Stimulated activated naive B cell treated with anti-CD40 and anti-IgM and Interleukin-4, amounts not matched to agents 10 μg/mL and 1 μg/mL and 100 μg/mL, for 72 hours (primary cell): ENCODE measurements around the gene NDUFA11.
"Not testable (repeated sequence)": the region's sequence is repeated elsewhere in the genome, so short reads cannot be mapped to it uniquely, and the experiment has no call there.

Experiments used
- ATAC-seq, 2 donors: fragments of 150-1000 bp; cut with Tn5 transposase; replicated peaks; 2 replicates each; pipeline ENCODE4 v1.10.0; 2021; ENCODE audit warnings: moderate library complexity in 1 of 2
- DNase-seq: peaks from one replicate; pipeline ENCODE4 v3.0.0; 2021
- H3K27ac Mint-ChIP-seq: one replicate; pipeline ENCODE4 v1.8.0; 2022; ENCODE audit warnings: mild to moderate bottlenecking, mixed read lengths
- H3K27me3 Mint-ChIP-seq, 2 donors: one replicate each; pipeline ENCODE4 v1.8.0; 2022; ENCODE audit warnings: mixed read lengths in 2 of 2
- H3K36me3 Mint-ChIP-seq, 2 donors: one replicate each; pipeline ENCODE4 v1.8.0; 2022; ENCODE audit warnings: mixed read lengths in 2 of 2, mild to moderate bottlenecking in 1 of 2
- H3K4me1 Mint-ChIP-seq, 2 donors: one replicate each; pipeline ENCODE4 v1.8.0; 2022; ENCODE audit warnings: mixed read lengths in 2 of 2, mild to moderate bottlenecking in 1 of 2
- H3K4me3 Mint-ChIP-seq, 2 donors: one replicate each; pipeline ENCODE4 v1.8.0; 2022; ENCODE audit warnings: mild to moderate bottlenecking in 2 of 2, mixed read lengths in 2 of 2, moderate library complexity in 1 of 2
- H3K9me3 Mint-ChIP-seq, 2 donors: one replicate each; pipeline ENCODE4 v1.8.0; 2022; ENCODE audit warnings: mixed read lengths in 2 of 2, mild to moderate bottlenecking in 1 of 2

The NDUFA11 gene

DNA sequence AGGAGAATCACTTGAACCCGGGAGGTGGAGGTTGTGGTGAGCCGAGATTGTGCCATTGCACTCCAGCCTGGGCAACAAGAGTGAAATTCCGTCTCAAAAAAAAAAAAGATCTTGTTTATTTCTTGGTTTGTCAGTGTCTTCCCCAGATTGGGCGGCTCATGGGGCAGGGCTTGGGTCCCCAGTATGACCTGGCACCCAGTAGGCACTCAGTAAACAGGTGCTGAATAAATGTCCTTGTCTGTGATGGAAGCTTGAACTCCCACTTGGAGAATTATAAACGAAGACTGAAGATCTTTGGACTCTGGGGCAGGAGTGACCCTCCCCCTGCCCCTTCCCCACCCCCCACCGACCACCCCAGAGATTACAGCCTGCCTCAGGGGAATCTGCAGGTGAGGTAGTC lies 23.4 kb downstream of the NDUFA11 start:
- DNase-seq (no peak), ATAC-seq (no peak)
- Mint-ChIP-seq H3K4me1 (peaks cover 5 to 7% of the 10 kb centered on the region in 2 donors), H3K27ac (no peak overlapping the region), H3K9me3 (peaks cover 0 to under 1% of the 10 kb centered on the region in 2 donors), H3K4me3 (no peak overlapping the region), H3K27me3 (peaks cover 25 to 44% of the 10 kb centered on the region in 2 donors), H3K36me3 (no peaks in the 10 kb centered on the region)

GRCh38 chr19:5877882-5878281 lies 25.7 kb downstream of the NDUFA11 start:
- peaks cover 24 to 44% of the 10 kb centered on the region in 2 donors for H3K27me3 Mint-ChIP-seq

GRCh38 chr19:5877427-5877826 lies 26.2 kb downstream of the NDUFA11 start:
- DNase-seq, result no peak
- peaks cover 0 to 2% of the 10 kb centered on the region in 2 donors for H3K4me1 Mint-ChIP-seq

More at GRCh38 chr19:5877882-5878281, 25.7 kb downstream of the NDUFA11 start:
- no peaks in the 10 kb centered on the region for H3K36me3 Mint-ChIP-seq
- ATAC-seq, result no peak
- no peak for DNase-seq
- H3K4me3 Mint-ChIP-seq, result no peak overlapping the region
- no peaks in the 10 kb centered on the region for H3K9me3 Mint-ChIP-seq
- H3K4me1 Mint-ChIP-seq, result peaks cover 0 to 2% of the 10 kb centered on the region in 2 donors
- H3K27ac Mint-ChIP-seq, result no peak overlapping the region

GRCh38 chr19:5874496-5874895 lies 29.1 kb downstream of the NDUFA11 start:
- not testable (repeated sequence) for H3K9me3 Mint-ChIP-seq, H3K27ac Mint-ChIP-seq, H3K4me3 Mint-ChIP-seq, H3K4me1 Mint-ChIP-seq, ATAC-seq, H3K36me3 Mint-ChIP-seq, DNase-seq
- H3K27me3 Mint-ChIP-seq, result peaks cover 15 to 31% of the 10 kb centered on the region in 2 donors

More at GRCh38 chr19:5877427-5877826, 26.2 kb downstream of the NDUFA11 start:
- no peak overlapping the region for H3K27ac Mint-ChIP-seq
- no peaks in the 10 kb centered on the region for H3K9me3 Mint-ChIP-seq
- no peak for ATAC-seq
- no peaks in the 10 kb centered on the region for H3K36me3 Mint-ChIP-seq
- H3K4me3 Mint-ChIP-seq, result no peak overlapping the region
- peaks cover 22 to 44% of the 10 kb centered on the region in 2 donors for H3K27me3 Mint-ChIP-seq

DNA sequence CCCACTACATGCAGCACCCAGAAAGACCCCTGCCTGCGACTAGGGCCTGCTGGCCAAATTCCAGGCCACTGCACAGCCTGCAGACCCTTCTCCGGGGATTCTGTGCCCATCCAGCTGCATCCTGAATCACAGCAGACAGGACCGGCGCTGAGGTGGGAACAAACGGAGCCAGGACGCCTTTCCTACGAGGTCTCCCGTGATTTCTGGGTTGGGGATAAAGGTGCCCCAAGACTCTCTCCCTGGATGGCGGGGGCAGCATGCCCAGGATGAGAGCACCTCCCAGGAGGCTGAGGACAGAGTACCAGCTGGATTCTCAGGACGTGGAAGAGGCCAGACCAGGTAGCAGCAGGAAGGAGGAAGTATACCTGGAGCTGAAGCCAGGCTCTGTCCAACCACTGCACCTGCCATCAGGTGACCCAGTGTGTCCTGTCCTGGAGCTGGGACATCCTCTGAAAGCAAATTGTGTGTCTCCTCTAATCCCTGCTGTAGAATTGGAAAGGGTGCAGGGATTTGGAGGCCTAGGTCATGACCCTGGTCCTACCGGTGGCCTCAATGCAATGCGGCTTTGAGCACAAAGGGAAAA lies 29.9 kb downstream of the NDUFA11 start:
- Mint-ChIP-seq H3K4me1 (peaks cover 0 to 2% of the 10 kb centered on the region in 2 donors), H3K9me3 (no peaks in the 10 kb centered on the region), H3K4me3 (no peak overlapping the region), H3K27me3 (peaks cover 15 to 23% of the 10 kb centered on the region in 2 donors), H3K36me3 (no peaks in the 10 kb centered on the region), H3K27ac (no peak overlapping the region)
- no peak for ATAC-seq
- no peak for DNase-seq

- no peak overlapping the region for H3K27ac Mint-ChIP-seq
These were observed 32.6 kb downstream of the NDUFA11 start for GRCh38 chr19:5870986-5871394.

DNA sequence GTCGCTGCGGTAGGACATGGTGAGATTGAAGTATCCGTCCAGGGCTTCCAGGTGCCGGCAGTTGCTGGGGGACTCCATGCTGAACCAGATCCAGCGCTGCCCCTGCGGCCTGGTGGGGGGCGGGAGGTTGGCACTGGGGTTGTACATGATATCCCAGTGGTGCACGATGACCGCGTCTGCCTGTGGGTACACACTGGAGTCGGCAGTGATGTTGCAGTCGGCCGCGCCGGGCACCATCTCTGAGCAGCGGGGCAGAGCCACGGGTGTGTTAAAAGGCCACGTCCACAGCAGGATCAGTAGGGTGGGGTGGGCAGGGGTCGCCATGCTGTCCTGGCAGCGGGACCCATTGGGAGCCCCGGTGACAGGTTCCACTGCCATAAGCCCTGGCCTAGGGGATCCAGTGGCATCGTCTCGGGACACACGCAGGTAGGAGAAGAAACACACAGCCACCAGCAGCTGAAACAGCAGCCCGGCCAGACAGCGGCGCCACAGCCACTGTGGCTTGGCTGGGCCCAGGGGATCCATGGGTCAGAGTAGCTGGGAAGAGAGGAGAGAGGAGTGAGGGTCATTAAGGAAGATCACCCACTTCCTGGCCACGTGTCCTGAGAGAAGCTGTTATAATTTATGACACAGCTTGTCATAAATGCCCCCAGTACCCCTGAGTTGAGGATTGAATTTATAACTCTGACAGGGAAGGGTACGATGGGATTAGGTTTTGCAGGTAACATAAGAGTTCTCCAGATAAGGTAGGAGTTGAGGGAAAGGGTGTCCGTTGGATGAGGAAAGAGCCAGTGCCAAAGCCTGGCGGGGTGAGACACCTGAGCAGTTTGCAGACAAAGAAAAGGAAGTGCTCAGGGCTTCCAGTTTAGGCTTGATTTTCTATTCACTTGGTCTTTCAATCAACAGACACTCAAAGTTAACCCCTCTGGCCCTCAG lies 36.1 kb downstream of the NDUFA11 start:
- Mint-ChIP-seq H3K27me3 (peaks cover 9 to 20% of the 10 kb centered on the region in 2 donors), H3K9me3 (no peaks in the 10 kb centered on the region), H3K27ac (no peak overlapping the region), H3K36me3 (no peaks in the 10 kb centered on the region), H3K4me3 (no peak overlapping the region), H3K4me1 (peaks cover 0 to 4% of the 10 kb centered on the region in 2 donors)
- no peak for DNase-seq
- ATAC-seq, result no peak

More at GRCh38 chr19:5870986-5871394, 32.6 kb downstream of the NDUFA11 start:
- DNase-seq (no peak), ATAC-seq (no peak)
- Mint-ChIP-seq H3K4me1 (peaks cover 0 to 2% of the 10 kb centered on the region in 2 donors), H3K27me3 (peaks cover 0 to 5% of the 10 kb centered on the region in 2 donors), H3K4me3 (no peak overlapping the region), H3K9me3 (no peaks in the 10 kb centered on the region), H3K36me3 (no peaks in the 10 kb centered on the region)

DNA sequence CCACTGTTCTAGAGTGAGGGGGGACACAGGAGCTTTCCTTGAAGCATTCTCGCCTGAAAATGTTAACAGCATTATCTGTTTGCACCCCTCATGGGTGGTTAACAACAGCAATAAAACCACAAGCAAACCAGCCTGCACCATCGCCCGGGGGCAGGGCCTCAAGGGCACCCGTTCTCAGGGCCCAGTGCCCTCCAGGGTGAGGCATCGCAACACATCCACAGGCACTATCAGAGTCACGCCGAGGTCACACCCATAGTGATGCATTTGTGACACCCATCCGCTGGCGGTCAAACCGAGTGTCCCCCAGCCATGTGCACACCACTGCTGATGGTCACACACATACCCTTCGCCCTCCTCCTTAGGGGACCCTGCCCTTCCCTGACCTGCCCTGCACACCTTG lies 37.8 kb downstream of the NDUFA11 start:
- Mint-ChIP-seq H3K4me3 (no peak overlapping the region), H3K9me3 (no peaks in the 10 kb centered on the region), H3K27ac (no peak overlapping the region), H3K27me3 (peaks cover 16 to 30% of the 10 kb centered on the region in 2 donors), H3K4me1 (peaks cover 0 to 4% of the 10 kb centered on the region in 2 donors), H3K36me3 (no peaks in the 10 kb centered on the region)
- ATAC-seq (no peak), DNase-seq (no peak)

DNA sequence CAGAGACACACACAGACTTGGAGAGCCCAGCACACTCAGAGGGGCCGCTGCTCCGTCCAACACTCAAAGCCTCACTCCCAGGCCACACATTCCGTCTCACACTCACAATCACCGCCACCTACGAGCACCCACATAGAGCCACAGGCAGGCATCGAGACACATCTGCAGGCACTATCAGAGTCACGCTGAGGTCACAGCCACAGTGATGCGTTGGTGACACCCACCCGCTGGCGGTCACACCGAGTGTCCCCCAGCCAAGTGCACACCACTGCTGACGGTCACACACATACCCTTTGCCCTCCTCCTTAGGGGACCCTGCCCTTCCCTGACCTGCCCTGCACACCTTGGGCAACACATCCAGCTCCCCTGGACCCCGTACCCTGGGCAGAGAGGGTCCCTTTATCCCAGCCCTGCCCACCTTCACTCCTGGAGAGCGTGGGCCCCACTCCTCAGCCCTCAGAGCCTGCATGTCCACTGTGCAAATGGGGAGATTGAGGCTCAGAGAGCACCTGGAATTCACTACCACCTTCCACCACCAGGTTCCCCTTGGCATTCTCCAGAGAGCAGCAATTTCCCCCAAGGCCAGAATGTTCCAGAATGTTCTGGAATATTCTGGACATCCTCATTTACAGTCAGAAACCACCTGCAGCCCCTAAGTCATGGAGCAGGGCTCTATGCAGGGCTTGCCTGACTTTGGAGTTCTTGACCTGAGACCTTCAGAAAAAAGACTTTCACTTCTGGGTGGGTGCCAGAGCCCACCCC lies 38.7 kb downstream of the NDUFA11 start:
- Mint-ChIP-seq H3K9me3 (no peaks in the 10 kb centered on the region), H3K4me3 (no peak overlapping the region), H3K27ac (no peak overlapping the region), H3K27me3 (peaks cover 19 to 30% of the 10 kb centered on the region in 2 donors), H3K36me3 (no peaks in the 10 kb centered on the region), H3K4me1 (peaks cover 0 to 4% of the 10 kb centered on the region in 2 donors)
- ATAC-seq, result no peak
- no peak for DNase-seq

DNA sequence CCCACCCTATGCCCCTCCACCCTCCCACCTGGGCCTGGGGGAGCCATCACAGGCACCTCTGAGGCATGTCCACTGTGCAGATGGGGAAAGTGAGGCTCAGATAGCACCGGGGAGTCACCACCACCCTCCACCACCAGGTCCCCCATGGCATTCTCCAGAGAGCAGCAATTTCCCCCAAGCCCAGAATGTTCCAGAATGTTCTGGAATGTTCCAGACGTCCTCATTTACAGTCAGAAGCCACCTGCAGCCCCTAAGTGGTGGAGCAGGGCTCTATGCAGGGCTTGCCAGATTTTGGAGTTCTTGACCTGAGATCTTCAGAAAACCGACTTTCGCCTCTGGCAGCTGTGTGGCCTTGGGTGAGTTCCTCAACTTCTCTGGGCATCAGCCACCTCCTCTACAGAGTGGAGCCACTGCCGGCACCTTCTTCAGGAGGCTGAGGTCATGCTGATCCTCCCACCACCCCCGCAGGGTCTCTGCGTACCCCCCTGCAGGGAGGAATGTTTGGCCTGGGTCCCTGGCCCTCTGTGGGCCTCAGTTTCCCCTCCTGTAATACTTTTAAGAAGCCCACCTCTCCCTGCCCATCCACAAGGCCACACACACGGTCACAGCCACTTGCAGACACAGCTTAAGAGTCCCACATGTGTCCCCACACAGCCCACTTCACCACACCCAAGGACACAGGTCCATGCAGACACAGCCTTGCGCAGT lies 39.4 kb downstream of the NDUFA11 start:
- no peak for ATAC-seq
- H3K27ac Mint-ChIP-seq, result no peak overlapping the region
- no peaks in the 10 kb centered on the region for H3K9me3 Mint-ChIP-seq
- DNase-seq, result no peak
- peaks cover 0 to 4% of the 10 kb centered on the region in 2 donors for H3K4me1 Mint-ChIP-seq
- H3K4me3 Mint-ChIP-seq, result no peak overlapping the region
- H3K36me3 Mint-ChIP-seq, result no peaks in the 10 kb centered on the region
- peaks cover 20 to 30% of the 10 kb centered on the region in 2 donors for H3K27me3 Mint-ChIP-seq

GRCh38 chr19:5863030-5863665 lies 40.4 kb downstream of the NDUFA11 start:
- Mint-ChIP-seq H3K27ac (no peak overlapping the region), H3K27me3 (peaks cover 20 to 28% of the 10 kb centered on the region in 2 donors), H3K4me1 (peaks cover 0 to 4% of the 10 kb centered on the region in 2 donors), H3K9me3 (no peaks in the 10 kb centered on the region), H3K4me3 (no peak overlapping the region), H3K36me3 (no peaks in the 10 kb centered on the region)
- ATAC-seq, result no peak
- DNase-seq, result no peak

GRCh38 chr19:5857203-5858081 lies 46.1 kb downstream of the NDUFA11 start:
- ATAC-seq, result no peak
- H3K27me3 Mint-ChIP-seq, result peaks cover 16 to 17% of the 10 kb centered on the region in 2 donors

More at GRCh38 chr19:5857203-5858081, 46.1 kb downstream of the NDUFA11 start:
- H3K4me1 Mint-ChIP-seq, result no peaks in the 10 kb centered on the region
- no peaks in the 10 kb centered on the region for H3K9me3 Mint-ChIP-seq
- DNase-seq, result no peak
- no peak overlapping the region for H3K27ac Mint-ChIP-seq
- no peaks in the 10 kb centered on the region for H3K36me3 Mint-ChIP-seq
- no peak overlapping the region for H3K4me3 Mint-ChIP-seq
